Measurements from ENCODE around the gene ENOPH1.

ENOPH1 gene

GRCh38 chr4:82508806-82509428 is 78.5 kb downstream of the ENOPH1 start:
- CTCF ChIA-PET: interaction anchor here (0.7 kb wide), 1 partner anchor 603 kb away, joined by 3 read pairs; no protein-coding TSS in a partner anchor
- TF ChIP-seq CTCF (conservative IDR thresholded peaks at IDR 0.05; ENCODE audit: low read depth): no peak
- no peak for DNase-seq (ENCODE audit: low spot score)

GRCh38 chr4:82510216-82510615 is 79.8 kb downstream of the ENOPH1 start:
- CTCF ChIA-PET: interaction anchor here (0.6 kb wide), 1 partner anchor 28 kb away, joined by 4 read pairs; no protein-coding TSS in a partner anchor
- TF ChIP-seq CTCF (conservative IDR thresholded peaks at IDR 0.05; ENCODE audit: low read depth): no peak
- POLR2A ChIA-PET (ENCODE audit: low non-redundant PET): no interaction called here
- no peak for DNase-seq (ENCODE audit: low spot score)
- no peak overlapping the region for H3K27ac ChIP-seq

More at GRCh38 chr4:82508806-82509428, 78.5 kb downstream of the ENOPH1 start:
- POLR2A ChIA-PET (ENCODE audit: low non-redundant PET): no interaction called here
- H3K27ac ChIP-seq: no peak overlapping the region
